IPS-18c (cell line): ENCODE results near the gene RASA3.

ENCODE experiments used
- H3K4me3 ChIP-seq: 2 replicates; pipeline ENCODE4 v1.7.0; 2013; ENCODE audit warnings: low read depth, mild to moderate bottlenecking, low read length, moderate library complexity; ENCODE audit not compliant: insufficient read depth
- H3K9me3 ChIP-seq: one replicate; pipeline ENCODE4 v1.6.1; 2013; ENCODE audit warnings: mild to moderate bottlenecking, low read length, moderate library complexity; ENCODE audit not compliant: control insufficient read depth, insufficient read depth

The RASA3 gene

GRCh38 chr13:113950451-113951245 lies 181.8 kb downstream of the RASA3 start:
- Histone ChIP-seq H3K4me3 (no peak overlapping the region), H3K9me3 (peaks cover 2% of the 10 kb centered on the region)

GRCh38 chr13:113949546-113949945 lies 182.9 kb downstream of the RASA3 start:
- H3K4me3 ChIP-seq: no peak overlapping the region
- H3K9me3 ChIP-seq: peaks cover 2% of the 10 kb centered on the region

GRCh38 chr13:113948034-113948742 lies 184.2 kb downstream of the RASA3 start:
- Histone ChIP-seq H3K4me3 (no peak overlapping the region), H3K9me3 (peaks cover 2% of the 10 kb centered on the region)

GRCh38 chr13:113947311-113948033 lies 185.0 kb downstream of the RASA3 start:
- no peak overlapping the region for H3K4me3 ChIP-seq

GRCh38 chr13:113946409-113947181 lies 185.8 kb downstream of the RASA3 start:
- Histone ChIP-seq H3K4me3 (no peak overlapping the region), H3K9me3 (peaks cover 2% of the 10 kb centered on the region)

More at GRCh38 chr13:113947311-113948033, 185.0 kb downstream of the RASA3 start:
- H3K9me3 ChIP-seq: peaks cover 2% of the 10 kb centered on the region

- Histone ChIP-seq H3K4me3 (no peak overlapping the region), H3K9me3 (peaks cover 2% of the 10 kb centered on the region)
Measured at GRCh38 chr13:113945857-113946408, 186.5 kb downstream of the RASA3 start.

- Histone ChIP-seq H3K4me3 (no peak overlapping the region), H3K9me3 (no peaks in the 10 kb centered on the region)
Measured at GRCh38 chr13:113943821-113944565, 188.4 kb downstream of the RASA3 start.

GRCh38 chr13:113942591-113943103 lies 189.8 kb downstream of the RASA3 start:
- H3K4me3 ChIP-seq: no peak overlapping the region
- no peaks in the 10 kb centered on the region for H3K9me3 ChIP-seq

- H3K4me3 ChIP-seq: no peak overlapping the region
- no peaks in the 10 kb centered on the region for H3K9me3 ChIP-seq
Measured at GRCh38 chr13:113941571-113942191, 190.7 kb downstream of the RASA3 start.

GRCh38 chr13:113939944-113940297 lies 192.5 kb downstream of the RASA3 start:
- Histone ChIP-seq H3K4me3 (no peak overlapping the region), H3K9me3 (no peaks in the 10 kb centered on the region)

GRCh38 chr13:113939129-113939943 lies 193.1 kb downstream of the RASA3 start:
- H3K9me3 ChIP-seq: no peaks in the 10 kb centered on the region
- H3K4me3 ChIP-seq: no peak overlapping the region

GRCh38 chr13:113938716-113939115 lies 193.7 kb downstream of the RASA3 start:
- no peaks in the 10 kb centered on the region for H3K9me3 ChIP-seq
- no peak overlapping the region for H3K4me3 ChIP-seq

GRCh38 chr13:113938246-113938645 lies 194.2 kb downstream of the RASA3 start:
- no peak overlapping the region for H3K4me3 ChIP-seq
- no peaks in the 10 kb centered on the region for H3K9me3 ChIP-seq

GRCh38 chr13:113937527-113938180 lies 194.8 kb downstream of the RASA3 start:
- Histone ChIP-seq H3K4me3 (no peak overlapping the region), H3K9me3 (no peaks in the 10 kb centered on the region)

- Histone ChIP-seq H3K4me3 (no peak overlapping the region), H3K9me3 (no peaks in the 10 kb centered on the region)
Measured at GRCh38 chr13:113937073-113937472, 195.3 kb downstream of the RASA3 start.
